NK-92 treated with Interleukin-12 subunit alpha and Interleukin-12 subunit beta, amount 100 ng/mL, for 24 hours (cell line): Measurements from ENCODE around the gene SLC2A2.

Experiments used
- DNase-seq: peaks from one replicate; lab custom pipeline; 2025; lab: John Stamatoyannopoulos, UW

SLC2A2 gene

GRCh38 chr3:171026597-171027293 is at the start of gene SLC2A2:
Gene SLC2A2, minus strand, starts transcription at chr3:171026720. Its CDS starts 50 bp downstream, at chr3:171026670.
- DNase-seq = no peak

- DNase-seq = no peak
These were observed 45.9 kb upstream of the SLC2A2 start for GRCh38 chr3:171072432-171072831.

GRCh38 chr3:171068658-171069057 is 42.1 kb upstream of the SLC2A2 start:
- no peak for DNase-seq

GRCh38 chr3:171066206-171066605 is 39.7 kb upstream of the SLC2A2 start:
- DNase-seq = no peak

GRCh38 chr3:171065732-171066131 is 39.2 kb upstream of the SLC2A2 start:
- no peak for DNase-seq

- no peak for DNase-seq
These were observed 37.9 kb upstream of the SLC2A2 start for GRCh38 chr3:171064461-171064860.

- no peak for DNase-seq
These were observed 35.2 kb upstream of the SLC2A2 start for GRCh38 chr3:171061749-171062148.

- no peak for DNase-seq
These were observed 33.5 kb upstream of the SLC2A2 start for GRCh38 chr3:171059978-171060377.

GRCh38 chr3:171058873-171059603 is 32.5 kb upstream of the SLC2A2 start:
- DNase-seq = no peak

- DNase-seq = no peak
These were observed 31.5 kb upstream of the SLC2A2 start for GRCh38 chr3:171058058-171058457.

- no peak for DNase-seq
These were observed 30.6 kb upstream of the SLC2A2 start for GRCh38 chr3:171057072-171057471.

GRCh38 chr3:171056528-171056927 is 30.0 kb upstream of the SLC2A2 start:
- DNase-seq = no peak

GRCh38 chr3:171055336-171056178 is 29.0 kb upstream of the SLC2A2 start:
- no peak for DNase-seq

- DNase-seq = no peak
These were observed 28.4 kb upstream of the SLC2A2 start for GRCh38 chr3:171054921-171055320.

- DNase-seq = no peak
These were observed 27.7 kb upstream of the SLC2A2 start for GRCh38 chr3:171054231-171054630.

- DNase-seq = peak; percentile 1
These were observed 23.4 kb upstream of the SLC2A2 start for GRCh38 chr3:171049861-171050444.

GRCh38 chr3:171046760-171047159 is 20.2 kb upstream of the SLC2A2 start:
- DNase-seq = no peak

- no peak for DNase-seq
These were observed 18.6 kb upstream of the SLC2A2 start for GRCh38 chr3:171044835-171045793.

GRCh38 chr3:171044384-171044783 is 17.9 kb upstream of the SLC2A2 start:
- DNase-seq = no peak

- no peak for DNase-seq
These were observed 13.2 kb upstream of the SLC2A2 start for GRCh38 chr3:171039674-171040073.

- no peak for DNase-seq
These were observed 11.8 kb upstream of the SLC2A2 start for GRCh38 chr3:171038342-171038741.
